ENCODE results near the gene RILPL1. TPM values are rescaled to one million over a fixed set of nuclear protein-coding genes. Genes with fewer than 3 reads are reported as not detected.

RILPL1 gene
- total and polyA plus RNA-seq, 2 experiments from 2014 or later: 13.6 to 17.5 TPM

DNA sequence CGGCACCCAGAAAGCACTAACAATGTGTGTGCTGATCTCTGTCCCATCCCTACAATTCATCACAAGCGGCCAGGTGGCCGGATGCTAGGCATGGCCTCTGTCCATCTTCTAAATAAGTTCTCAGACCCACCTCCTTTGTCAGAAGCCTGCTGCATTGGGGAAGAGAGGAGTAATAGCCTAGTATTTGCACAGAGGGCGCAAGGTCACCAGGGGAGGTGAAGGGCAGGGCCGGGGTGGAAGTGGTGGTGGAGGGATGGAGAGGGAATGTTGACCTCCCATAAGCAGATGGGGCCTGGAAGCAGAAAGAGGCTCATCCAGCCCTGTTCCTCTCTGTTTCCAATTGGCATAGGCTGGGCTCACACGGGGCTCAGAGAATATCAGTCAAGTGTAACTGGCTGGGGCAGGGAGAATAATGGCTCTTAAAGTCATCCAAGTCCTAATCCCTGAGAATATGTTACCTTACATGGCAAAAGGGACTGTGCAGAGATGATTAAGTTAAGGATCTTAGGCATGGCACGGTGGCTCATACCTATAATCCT lies 6.9 kb downstream of the RILPL1 start:
- H3K79me2 ChIP-seq: peaks cover 18% of the 10 kb centered on the region

DNA sequence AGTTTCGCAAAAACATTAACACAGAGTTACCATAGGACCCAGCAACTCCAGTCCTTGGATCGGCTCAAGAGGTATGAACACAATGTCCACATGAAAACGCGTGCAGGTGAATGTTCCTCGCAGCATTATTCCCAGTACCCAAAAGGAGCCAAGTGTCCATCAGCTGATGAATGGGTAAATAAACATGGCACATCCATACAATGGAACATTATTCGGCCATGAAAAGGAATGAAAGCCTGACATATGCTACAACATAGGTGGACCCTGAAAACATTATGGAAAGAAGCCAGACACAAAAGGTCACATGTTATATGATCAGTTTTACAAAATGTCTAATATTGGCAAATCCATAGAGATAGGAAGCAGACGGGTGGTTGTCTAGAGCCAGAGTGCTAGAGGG lies 9.1 kb downstream of the RILPL1 start:
- no peak for DNase-seq (ENCODE audit: low spot score)
- H3K9me3 ChIP-seq (ENCODE audit: low read depth): no peaks in the 10 kb centered on the region
- H2AFZ ChIP-seq: no peak overlapping the region
- H3K4me2 ChIP-seq: no peak overlapping the region
- H3K27ac ChIP-seq: no peak overlapping the region
- no peaks in the 10 kb centered on the region for H4K20me1 ChIP-seq (ENCODE audit: insufficient read depth, poor library complexity, severe bottlenecking)
- H3K79me2 ChIP-seq: peaks cover 9% of the 10 kb centered on the region
- WGBS (ENCODE audit: low lambda C conversion rate, missing lambda C conversion rate): over 99% methylated on average over 7 of the region's 7 CpGs
- H3K27me3 ChIP-seq: no peaks in the 10 kb centered on the region
- H3K36me3 ChIP-seq (replicated peaks; ENCODE audit: insufficient read depth, low read depth): no peaks in the 10 kb centered on the region
- no peak overlapping the region for H3K4me3 ChIP-seq
- no peaks in the 10 kb centered on the region for H3K9me2 ChIP-seq (replicated peaks; ENCODE audit: insufficient read depth)
- no peaks in the 10 kb centered on the region for H3K4me1 ChIP-seq (ENCODE audit: insufficient read depth)
- no peak for TF ChIP-seq EZH2phosphoT487 (IDR thresholded peaks at IDR 0.05; ENCODE audit: low read depth, severe bottlenecking, unreplicated experiment)
- TF ChIP-seq CTCF (IDR thresholded peaks at IDR 0.05; ENCODE audit: poor library complexity): no peak
- TF ChIP-seq EZH2 (IDR thresholded peaks at IDR 0.05; ENCODE audit: borderline replicate concordance): no peak

More for the DNA sequence above, 6.9 kb downstream of the RILPL1 start:
- no peaks in the 10 kb centered on the region for H3K9me3 ChIP-seq (ENCODE audit: low read depth)
- H3K4me1 ChIP-seq (ENCODE audit: insufficient read depth): no peaks in the 10 kb centered on the region
- H3K4me3 ChIP-seq: no peak overlapping the region
- no peaks in the 10 kb centered on the region for H3K9me2 ChIP-seq (replicated peaks; ENCODE audit: insufficient read depth)
- H2AFZ ChIP-seq: no peak overlapping the region
- 78% methylated on average over 7 of the region's 7 CpGs for WGBS (ENCODE audit: low lambda C conversion rate, missing lambda C conversion rate)
- TF ChIP-seq EZH2phosphoT487 (IDR thresholded peaks at IDR 0.05; ENCODE audit: low read depth, severe bottlenecking, unreplicated experiment) (no peak), EZH2 (IDR thresholded peaks at IDR 0.05; ENCODE audit: borderline replicate concordance) (no peak), CTCF (IDR thresholded peaks at IDR 0.05; ENCODE audit: poor library complexity) (no peak)
- no peak overlapping the region for H3K27ac ChIP-seq
- H4K20me1 ChIP-seq (ENCODE audit: insufficient read depth, poor library complexity, severe bottlenecking): peaks cover 7% of the 10 kb centered on the region
- H3K4me2 ChIP-seq: no peak overlapping the region
- H3K27me3 ChIP-seq: no peaks in the 10 kb centered on the region
- no peak for DNase-seq (ENCODE audit: low spot score)
- H3K36me3 ChIP-seq (replicated peaks; ENCODE audit: insufficient read depth, low read depth): no peaks in the 10 kb centered on the region

DNA sequence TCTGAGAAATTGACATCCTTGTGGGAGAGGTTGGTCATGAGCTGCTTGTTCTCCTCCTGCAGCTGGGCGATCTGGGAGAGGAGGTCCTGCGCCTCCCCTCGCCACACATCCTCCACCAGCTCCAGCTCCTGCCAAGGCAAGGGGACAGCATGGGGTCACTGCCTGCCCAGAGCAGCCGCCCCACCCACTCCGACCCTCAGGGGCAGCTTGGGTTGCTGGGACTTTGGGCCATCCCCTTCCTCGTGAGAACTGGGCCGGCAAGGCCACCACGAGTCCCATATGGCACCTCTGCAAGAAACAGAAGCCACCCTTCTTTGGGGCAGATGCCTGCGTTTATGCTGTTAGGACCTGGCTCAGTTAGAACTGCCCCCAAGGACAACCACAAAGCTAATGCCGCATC lies 10.0 kb downstream of the RILPL1 start:
- no peaks in the 10 kb centered on the region for H3K4me1 ChIP-seq (ENCODE audit: insufficient read depth)
- H3K4me2 ChIP-seq: no peak overlapping the region
- peaks cover 2% of the 10 kb centered on the region for H3K79me2 ChIP-seq
- 96% methylated on average over 10 of the region's 10 CpGs for WGBS (ENCODE audit: low lambda C conversion rate, missing lambda C conversion rate)
- H3K27ac ChIP-seq: no peak overlapping the region
- H3K9me3 ChIP-seq (ENCODE audit: low read depth): no peaks in the 10 kb centered on the region
- H2AFZ ChIP-seq: no peak overlapping the region
- TF ChIP-seq EZH2 (IDR thresholded peaks at IDR 0.05; ENCODE audit: borderline replicate concordance): no peak
- TF ChIP-seq CTCF (IDR thresholded peaks at IDR 0.05; ENCODE audit: poor library complexity): no peak
- no peak for TF ChIP-seq EZH2phosphoT487 (IDR thresholded peaks at IDR 0.05; ENCODE audit: low read depth, severe bottlenecking, unreplicated experiment)
- no peaks in the 10 kb centered on the region for H3K36me3 ChIP-seq (replicated peaks; ENCODE audit: insufficient read depth, low read depth)
- H3K9me2 ChIP-seq (replicated peaks; ENCODE audit: insufficient read depth): no peaks in the 10 kb centered on the region
- no peak for DNase-seq (ENCODE audit: low spot score)
- no peak overlapping the region for H3K4me3 ChIP-seq
- no peaks in the 10 kb centered on the region for H4K20me1 ChIP-seq (ENCODE audit: insufficient read depth, poor library complexity, severe bottlenecking)
- no peaks in the 10 kb centered on the region for H3K27me3 ChIP-seq

Data from hepatocyte (in vitro differentiated cells).